Liver (tissue), 9 donors: Measurements from ENCODE around the gene SYNPO2. TPM values are rescaled to one million over a fixed set of nuclear protein-coding genes. Genes with fewer than 3 reads are reported as not detected.

Experiments
- DNase-seq: peaks from one replicate; pipeline ENCODE4 v3.0.0-alpha.2; 2017; ENCODE audit warnings: low spot score
- H3K27ac ChIP-seq, 2 donors: one replicate each; pipeline ENCODE4 v1.7.0; 2013; ENCODE audit warnings: inconsistent platforms in 2 of 2, low read length in 2 of 2, control low read depth in 1 of 2, low read depth in 1 of 2, mild to moderate bottlenecking in 1 of 2
- H3K27me3 ChIP-seq, 4 donors: one replicate each; pipeline versions ENCODE4 v1.6.1 to v1.7.0; 2013; ENCODE audit warnings: low read length in 3 of 4, inconsistent platforms in 1 of 4, mild to moderate bottlenecking in 1 of 4, moderate library complexity in 1 of 4; ENCODE audit not compliant: control insufficient read depth in 4 of 4, insufficient read depth in 4 of 4
- H3K36me3 ChIP-seq, 4 donors: one replicate each; pipeline versions ENCODE4 v1.6.1 to v1.7.0; 2013; ENCODE audit warnings: low read length in 3 of 4, mild to moderate bottlenecking in 3 of 4, low read depth in 1 of 4, moderate library complexity in 1 of 4; ENCODE audit not compliant: control insufficient read depth in 4 of 4, insufficient read depth in 3 of 4
- H3K4me1 ChIP-seq, 4 donors: one replicate each; pipeline versions ENCODE4 v1.6.1 to v1.7.0; 2013; ENCODE audit warnings: low read length in 3 of 4, mild to moderate bottlenecking in 3 of 4, moderate library complexity in 1 of 4; ENCODE audit not compliant: control insufficient read depth in 4 of 4, insufficient read depth in 4 of 4
- H3K4me3 ChIP-seq, 3 donors: one replicate each; pipeline versions ENCODE4 v1.6.1 to v1.7.0; 2013; ENCODE audit warnings: low read length in 3 of 3, control low read depth in 1 of 3, low read depth in 1 of 3, mild to moderate bottlenecking in 1 of 3
- H3K9ac ChIP-seq, 2 donors: one replicate each; pipeline ENCODE4 v1.7.0; 2013; ENCODE audit warnings: low read length in 2 of 2, mild to moderate bottlenecking in 2 of 2, moderate library complexity in 2 of 2, control low read depth in 1 of 2, low read depth in 1 of 2
- H3K9me3 ChIP-seq, 4 donors: one replicate each; pipeline versions ENCODE4 v1.6.1 to v1.7.0; 2013; ENCODE audit warnings: low read length in 3 of 4; ENCODE audit not compliant: control insufficient read depth in 4 of 4
- ATF3 ChIP-seq: IDR thresholded peaks from 2 replicates; pipeline ENCODE4 v1.6.1; 2016; ENCODE audit warnings: antibody characterized with exemption
- CTCF ChIP-seq: fragments of 150-350 bp; IDR thresholded peaks from 2 replicates; pipeline ENCODE4 v1.5.1; 2017; ENCODE audit warnings: improper control_type of control experiment, low read depth, low read length; ENCODE audit not compliant: missing input control
- EGR1 ChIP-seq, 2 donors: IDR thresholded peaks; 2 replicates each; pipeline ENCODE4 v1.6.1; 2016 to 2018; ENCODE audit warnings: antibody characterized with exemption in 2 of 2, low read depth in 2 of 2
- FOXA1 ChIP-seq: IDR thresholded peaks from 2 replicates; pipeline ENCODE4 v1.6.1; 2016; ENCODE audit warnings: antibody characterized with exemption
- FOXA2 ChIP-seq: IDR thresholded peaks from 2 replicates; pipeline ENCODE4 v1.6.1; 2016; ENCODE audit warnings: antibody characterized with exemption
- GABPA ChIP-seq, 2 donors: IDR thresholded peaks in 1 of 2; conservative IDR thresholded peaks in 1 of 2; 2 replicates each; pipeline ENCODE4 v1.6.1; 2016; ENCODE audit warnings: antibody characterized with exemption in 2 of 2, mild to moderate bottlenecking in 1 of 2, moderate library complexity in 1 of 2
- HNF4A ChIP-seq, 2 donors: conservative IDR thresholded peaks; 2 replicates each; pipeline ENCODE4 v1.6.1; 2016; ENCODE audit warnings: antibody characterized with exemption in 2 of 2, mild to moderate bottlenecking in 2 of 2
- HNF4G ChIP-seq: IDR thresholded peaks from 2 replicates; pipeline ENCODE4 v1.6.1; 2016; ENCODE audit warnings: antibody characterized with exemption
- JUND ChIP-seq, 2 donors: IDR thresholded peaks; 2 replicates each; pipeline ENCODE4 v1.6.1; 2016; ENCODE audit warnings: antibody characterized with exemption in 2 of 2
- MAX ChIP-seq: IDR thresholded peaks from 2 replicates; pipeline ENCODE4 v1.6.1; 2016; ENCODE audit warnings: antibody characterized with exemption
- NR2F2 ChIP-seq: IDR thresholded peaks from 2 replicates; pipeline ENCODE4 v1.6.1; 2016; ENCODE audit warnings: antibody characterized with exemption
- RAD21 ChIP-seq, 2 donors: IDR thresholded peaks; 2 replicates each; pipeline ENCODE4 v1.6.1; 2016; ENCODE audit warnings: antibody characterized with exemption in 2 of 2, mild to moderate bottlenecking in 2 of 2
- REST ChIP-seq: IDR thresholded peaks from 2 replicates; pipeline ENCODE4 v1.6.1; 2016; ENCODE audit warnings: antibody characterized with exemption, mild to moderate bottlenecking
- RXRA ChIP-seq, 2 donors: IDR thresholded peaks; 2 replicates each; pipeline ENCODE4 v1.6.1; 2017 to 2018; ENCODE audit warnings: antibody characterized with exemption in 2 of 2, mild to moderate bottlenecking in 1 of 2
- TAF1 ChIP-seq: conservative IDR thresholded peaks from 2 replicates; pipeline ENCODE4 v1.6.1; 2016; ENCODE audit warnings: antibody characterized with exemption, mild to moderate bottlenecking
- YY1 ChIP-seq: IDR thresholded peaks from 2 replicates; pipeline ENCODE4 v1.6.1; 2016; ENCODE audit warnings: antibody characterized with exemption, mild to moderate bottlenecking
- WGBS: extraction: QIAGEN DNeasy Blood & Tissue Kit; methylation state at CpG from one replicate; pipeline ENCODE4 v1.1.7; 2013; 5-methylcytosine and 5-hydroxymethylcytosine counted together
- polyA plus RNA-seq, 2 donors: library from polyadenylated mRNA; stranded (reverse) in 1 of 2; unstranded in 1 of 2; fragments of 200-250 nt in 1 of 2; fragments of >200 nt in 1 of 2; fragmentation: Nextera tagmentation in 1 of 2; extraction: Ambion mirVana in 1 of 2; gene quantifications; one replicate each; pipeline versions ENCODE4 v1.2.1 to v1.2.3, GENCODE V29; 2013 to 2015
- total RNA-seq, 2 donors: library from RNA; depleted of rRNA; stranded (reverse); fragments of >200 nt; gene quantifications; one replicate each; pipeline ENCODE4 v1.2.3, GENCODE V29; 2014
- donor health status: healthy.
- donor health status: healthy.
- donor health status: healthy.
- donor health status: healthy.
- donor health status: healthy.

Gene SYNPO2
- total and polyA plus RNA-seq, 4 donors = 2.4 to 10.9 (median 3.4) TPM

GRCh38 chr4:118909173-118909956, 20.7 kb downstream of the SYNPO2 start:
- no peaks in the 10 kb centered on the region for H3K27me3 ChIP-seq
- no peak overlapping the region for H3K4me3 ChIP-seq
- no peak overlapping the region for H3K27ac ChIP-seq
- 80% methylated on average over 8 of the region's 8 CpGs for WGBS
- TF ChIP-seq HNF4G (no peak), REST (no peak), TAF1 (no peak)
- no peak overlapping the region for H3K9ac ChIP-seq
- H3K36me3 ChIP-seq = no peaks in the 10 kb centered on the region
- DNase-seq = no peak
- no peaks in the 10 kb centered on the region for H3K9me3 ChIP-seq
- peaks cover 0 to 5% (median 1%) of the 10 kb centered on the region in 4 donors for H3K4me1 ChIP-seq

- Histone ChIP-seq H3K9me3 (no peaks in the 10 kb centered on the region), H3K36me3 (no peaks in the 10 kb centered on the region), H3K4me3 (no peak overlapping the region), H3K27me3 (no peaks in the 10 kb centered on the region), H3K4me1 (no peaks in the 10 kb centered on the region), H3K9ac (no peak overlapping the region), H3K27ac (no peak overlapping the region)
- no peak for DNase-seq
- TF ChIP-seq ATF3 (no peak), REST (no peak), YY1 (no peak), CTCF (no peak), RAD21 (IDR thresholded peaks at IDR 0.05) (no peak), GABPA (IDR thresholded peaks at IDR 0.05 in 1 of 2, conservative IDR thresholded peaks at IDR 0.05 in 1 of 2) (no peak), FOXA2 (no peak), TAF1 (no peak), NR2F2 (no peak), RXRA (IDR thresholded peaks at IDR 0.05) (no peak), MAX (no peak), JUND (IDR thresholded peaks at IDR 0.05) (no peak), HNF4A (conservative IDR thresholded peaks at IDR 0.05) (no peak), FOXA1 (no peak), EGR1 (IDR thresholded peaks at IDR 0.05; ENCODE audit: low read depth in 2 of 2) (no peak)
- 84% methylated on average over 3 of the region's 3 CpGs for WGBS
These were observed 21.6 kb downstream of the SYNPO2 start for GRCh38 chr4:118910221-118910620.
